HG03280 (cell line): ENCODE data around the gene TDP2.
A peak's percentile ranks its signal among the peaks of the same experiment; 100 is the strongest.
"Not testable (repeated sequence)": the region's sequence is repeated elsewhere in the genome, so short reads cannot be mapped to it uniquely, and the experiment has no call there.

Source experiments
- ATAC-seq: cut with Tn5 transposase; IDR thresholded peaks from one replicate; pipeline ENCODE4 v1.9.1; 2021; ENCODE audit warnings: mild to moderate bottlenecking, moderate library complexity; ENCODE audit not compliant: unreplicated experiment

Gene TDP2

GRCh38 chr6:24683297-24684296, 16.9 kb upstream of the TDP2 start:
- no peak for ATAC-seq

DNA sequence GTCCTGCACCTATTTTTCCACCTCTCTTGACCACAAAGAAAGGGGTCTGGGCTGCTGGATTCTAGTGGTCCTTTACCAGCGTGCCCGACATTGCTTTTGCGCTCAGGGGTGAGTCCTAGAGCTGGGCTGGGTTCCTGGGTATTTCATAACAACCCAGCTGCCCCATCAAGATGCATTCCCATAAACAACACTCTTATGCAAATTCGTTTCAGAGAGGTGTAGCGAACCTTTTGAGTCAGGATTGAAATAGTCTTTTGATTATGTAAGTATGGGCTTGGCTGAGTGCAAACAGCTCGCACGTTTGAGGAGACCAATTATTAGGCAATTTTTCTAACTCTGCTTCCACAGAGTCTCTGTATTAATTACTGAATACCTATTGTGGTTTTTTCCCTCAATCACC, 13.9 kb upstream of the TDP2 start:
- ATAC-seq = no peak

- not testable (repeated sequence) for ATAC-seq
Observed at GRCh38 chr6:24678792-24679352, 12.2 kb upstream of the TDP2 start.

DNA sequence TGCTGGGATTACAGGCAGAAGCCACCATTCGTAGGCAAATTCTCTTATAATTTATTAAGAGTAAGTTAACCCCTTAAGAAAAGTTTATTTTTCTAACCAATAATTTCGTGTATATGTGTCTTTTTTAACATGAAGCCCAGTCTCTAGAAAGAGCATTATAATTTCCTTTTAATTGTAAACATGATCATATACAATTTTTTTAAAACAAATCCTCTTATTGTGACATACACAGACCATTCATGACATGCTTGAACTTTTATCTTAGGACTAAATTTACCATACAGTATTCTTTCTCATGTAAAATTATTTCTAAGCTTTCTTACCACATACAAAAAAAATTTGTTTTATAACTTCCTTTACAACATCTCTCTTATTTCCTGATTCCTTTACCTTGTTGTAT, 6.9 kb upstream of the TDP2 start:
- ATAC-seq = no peak

DNA sequence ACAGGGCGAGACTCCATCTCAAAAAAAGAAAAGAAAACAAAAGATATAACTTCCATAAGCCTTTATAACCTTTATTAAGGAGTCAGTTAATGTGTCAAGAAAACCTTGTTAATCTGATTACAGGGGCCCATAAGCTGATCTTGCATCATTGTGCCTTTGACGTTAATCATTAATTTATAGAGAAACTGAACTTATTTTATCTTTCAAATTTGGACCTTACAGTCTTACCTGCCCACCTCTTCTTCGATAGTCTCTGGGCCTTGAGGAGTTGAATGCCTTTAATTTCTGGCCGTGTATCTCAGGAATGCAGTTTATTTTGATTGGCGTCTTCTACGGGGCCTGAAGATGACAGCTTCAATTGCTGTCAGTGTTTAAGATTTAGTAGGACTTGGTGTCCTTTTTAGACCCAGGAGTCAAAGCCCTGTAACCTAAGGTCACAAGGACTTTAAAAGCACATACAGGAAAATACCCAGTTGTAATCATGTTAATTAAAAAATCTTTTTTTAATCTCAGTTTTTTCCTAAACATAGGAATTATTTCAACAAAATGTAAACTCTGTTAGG, 6.0 kb upstream of the TDP2 start:
- no peak for ATAC-seq

- not testable (repeated sequence) for ATAC-seq
Observed at GRCh38 chr6:24671077-24671476, 4.4 kb upstream of the TDP2 start.

GRCh38 chr6:24670492-24670891, 3.8 kb upstream of the TDP2 start:
- ATAC-seq = not testable (repeated sequence)

- ATAC-seq = no peak
Observed at GRCh38 chr6:24668997-24669361, 2.3 kb upstream of the TDP2 start.

DNA sequence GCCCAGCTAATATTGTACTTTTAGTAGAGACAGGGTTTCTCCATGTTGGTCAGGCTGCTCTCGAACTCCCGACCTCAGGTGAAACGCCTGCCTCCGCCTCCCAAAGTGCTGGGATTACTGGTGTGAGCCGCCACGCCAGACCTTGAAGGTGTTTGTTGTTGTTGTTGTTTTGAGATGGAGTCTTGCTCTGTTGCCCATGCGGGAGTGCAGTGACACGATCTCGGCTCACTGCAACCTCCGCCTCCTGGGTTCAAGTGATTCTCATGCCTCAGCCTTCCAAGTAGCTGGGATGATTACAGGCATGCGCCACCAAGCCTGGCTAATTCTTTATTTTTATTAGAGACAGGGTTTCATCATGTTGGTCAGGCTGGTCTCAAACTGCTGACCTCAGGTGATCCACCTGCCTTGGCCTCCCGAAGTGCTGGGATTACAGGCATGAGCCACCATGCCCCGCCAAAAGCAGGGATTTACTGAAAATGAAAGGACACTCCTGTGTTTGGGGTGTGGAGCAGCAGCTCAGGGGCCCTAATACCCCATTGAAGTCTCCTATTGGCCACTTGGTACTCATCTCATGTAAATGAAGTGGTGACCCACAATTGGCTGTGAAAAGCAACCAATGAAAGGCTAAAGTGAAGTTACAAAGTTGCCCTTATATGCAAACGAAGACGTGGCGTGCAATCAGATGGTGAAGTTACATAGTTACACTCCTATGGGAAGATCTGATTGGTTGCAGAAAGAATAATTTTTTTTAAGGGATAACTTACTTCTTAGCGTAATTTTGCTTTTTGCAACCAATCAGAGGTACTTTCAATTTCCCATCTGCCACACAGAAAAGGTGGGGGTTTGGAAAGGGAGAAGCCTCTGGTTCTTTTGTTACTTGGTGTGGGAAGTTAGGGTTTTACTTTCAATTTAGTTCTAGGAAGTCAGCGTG, 1.6 kb upstream of the TDP2 start:
- not testable (repeated sequence) for ATAC-seq

- peak; percentile 2 for ATAC-seq
Observed at GRCh38 chr6:24667378-24667803, 692 bp upstream of the TDP2 start.

GRCh38 chr6:24666097-24666640, 530 bp downstream of the TDP2 start:
- peak; percentile 28 for ATAC-seq

GRCh38 chr6:24664046-24664987, 2.4 kb downstream of the TDP2 start:
- ATAC-seq = no peak

GRCh38 chr6:24663189-24663588, 3.5 kb downstream of the TDP2 start:
- ATAC-seq = no peak

DNA sequence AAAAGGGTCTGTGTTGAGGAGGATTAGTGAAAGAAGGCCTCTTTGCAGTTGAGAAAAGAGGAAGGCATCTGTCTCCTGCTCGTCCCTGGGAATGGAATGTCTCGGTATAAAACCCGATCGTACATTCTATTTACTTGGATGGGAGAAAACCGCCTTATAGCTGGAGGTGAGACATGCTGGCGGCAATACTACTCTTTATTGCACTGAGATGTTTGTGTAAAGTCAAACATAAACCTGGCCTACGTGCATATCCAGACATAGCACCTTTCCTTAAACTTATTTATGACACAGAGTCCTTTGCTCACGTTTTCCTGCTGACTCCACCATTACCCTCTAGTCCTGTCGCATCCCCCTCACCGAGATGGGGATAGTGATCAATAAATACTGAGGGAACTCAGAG, 4.5 kb downstream of the TDP2 start:
- ATAC-seq = no peak

DNA sequence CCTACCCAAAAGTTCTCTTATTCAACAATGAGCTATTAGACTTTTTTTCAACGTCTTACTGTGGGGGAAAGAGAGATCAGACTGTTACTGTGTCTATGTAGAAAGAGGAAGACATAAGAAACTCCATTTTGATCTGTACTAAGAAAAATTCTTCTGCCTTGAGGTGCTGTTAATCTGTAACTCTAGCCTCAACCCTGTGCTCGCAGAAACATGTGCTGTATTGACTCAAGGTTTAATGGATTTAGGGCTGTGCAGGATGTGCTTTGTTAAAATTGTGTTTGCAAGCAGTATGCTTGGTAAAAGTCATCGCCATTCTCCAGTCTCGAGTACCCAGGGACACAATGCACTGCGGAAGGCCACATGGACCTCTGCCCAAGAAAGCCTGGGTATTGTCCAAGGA, 4.9 kb downstream of the TDP2 start:
- not testable (repeated sequence) for ATAC-seq

GRCh38 chr6:24660105-24660504, 6.6 kb downstream of the TDP2 start:
- ATAC-seq = no peak

GRCh38 chr6:24659561-24659960, 7.1 kb downstream of the TDP2 start:
- ATAC-seq = no peak

- no peak for ATAC-seq
Observed at GRCh38 chr6:24658573-24659560, 7.8 kb downstream of the TDP2 start.
